SK-N-SH (cell line): Measurements from ENCODE around the gene KRTAP2-3.

ENCODE experiments used
- EP300 ChIP-seq, 2 experiments: IDR thresholded peaks; 2 replicates each; pipeline versions ENCODE4 v1.4.0 to v1.6.1; 2012; ENCODE audit warnings: borderline replicate concordance in 1 of 2, low read depth in 1 of 2, low read length in 1 of 2
- FOXM1 ChIP-seq: IDR thresholded peaks from 2 replicates; pipeline ENCODE4 v1.4.0; 2012; ENCODE audit warnings: low read depth, mild to moderate bottlenecking
- MXI1 ChIP-seq: IDR thresholded peaks from 2 replicates; pipeline ENCODE4 v1.6.1; 2012; ENCODE audit warnings: mild to moderate bottlenecking, low read depth, low read length, improper control_type of control experiment
- RAD21 ChIP-seq: IDR thresholded peaks from 2 replicates; pipeline ENCODE4 v1.6.1; 2012; ENCODE audit warnings: mild to moderate bottlenecking, low read length
- RCOR1 ChIP-seq: fragments of 150-350 bp; IDR thresholded peaks from 2 replicates; pipeline ENCODE4 v1.6.1; 2017; ENCODE audit warnings: antibody characterized with exemption, low read length
- SIN3A ChIP-seq: IDR thresholded peaks from 2 replicates; pipeline ENCODE4 v1.6.1; 2012; ENCODE audit warnings: low read depth, mild to moderate bottlenecking, low read length, moderate library complexity, borderline replicate concordance
- TAF1 ChIP-seq: IDR thresholded peaks from 2 replicates; pipeline ENCODE4 v1.6.1; 2012; ENCODE audit warnings: low read depth, mild to moderate bottlenecking, low read length, moderate library complexity, borderline replicate concordance
- TF ChIP-seq, protein P1 (sequence below): fragments of 200-600 bp; sonication (generic); IDR thresholded peaks from 2 replicates; pipeline ENCODE4 v1.6.1; 2017; ENCODE audit warnings: antibody characterized with exemption, mild to moderate bottlenecking, moderate library complexity
- TF ChIP-seq, protein P2 (sequence below): IDR thresholded peaks from 2 replicates; pipeline ENCODE4 v1.4.0; 2012; ENCODE audit warnings: low read depth, borderline replicate concordance

DNA sequence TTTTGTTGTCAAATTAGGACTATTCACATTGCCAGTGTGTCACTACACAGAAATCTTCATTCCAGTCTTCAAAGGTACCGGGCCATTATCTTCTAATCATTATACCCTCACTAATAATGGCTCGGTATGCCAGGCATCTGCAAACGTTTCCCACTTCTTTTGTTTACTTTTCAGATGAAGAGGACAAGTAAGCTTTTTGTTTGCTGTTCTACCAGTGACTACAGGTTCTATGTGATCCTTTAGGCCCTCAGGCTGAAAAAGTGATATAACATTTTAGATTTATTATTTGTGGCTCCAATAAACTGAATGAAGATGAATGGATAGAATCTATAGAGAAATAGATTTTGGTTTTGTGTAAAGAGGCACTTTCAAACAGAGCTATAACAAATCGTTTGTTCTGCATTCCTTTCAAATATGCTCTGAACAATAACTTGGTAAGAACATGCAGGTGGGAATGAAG is 50.6 kb downstream of the KRTAP2-3 start:
- TF ChIP-seq, protein P1, sequence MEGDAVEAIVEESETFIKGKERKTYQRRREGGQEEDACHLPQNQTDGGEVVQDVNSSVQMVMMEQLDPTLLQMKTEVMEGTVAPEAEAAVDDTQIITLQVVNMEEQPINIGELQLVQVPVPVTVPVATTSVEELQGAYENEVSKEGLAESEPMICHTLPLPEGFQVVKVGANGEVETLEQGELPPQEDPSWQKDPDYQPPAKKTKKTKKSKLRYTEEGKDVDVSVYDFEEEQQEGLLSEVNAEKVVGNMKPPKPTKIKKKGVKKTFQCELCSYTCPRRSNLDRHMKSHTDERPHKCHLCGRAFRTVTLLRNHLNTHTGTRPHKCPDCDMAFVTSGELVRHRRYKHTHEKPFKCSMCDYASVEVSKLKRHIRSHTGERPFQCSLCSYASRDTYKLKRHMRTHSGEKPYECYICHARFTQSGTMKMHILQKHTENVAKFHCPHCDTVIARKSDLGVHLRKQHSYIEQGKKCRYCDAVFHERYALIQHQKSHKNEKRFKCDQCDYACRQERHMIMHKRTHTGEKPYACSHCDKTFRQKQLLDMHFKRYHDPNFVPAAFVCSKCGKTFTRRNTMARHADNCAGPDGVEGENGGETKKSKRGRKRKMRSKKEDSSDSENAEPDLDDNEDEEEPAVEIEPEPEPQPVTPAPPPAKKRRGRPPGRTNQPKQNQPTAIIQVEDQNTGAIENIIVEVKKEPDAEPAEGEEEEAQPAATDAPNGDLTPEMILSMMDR, result no peak
- TF ChIP-seq SIN3A (no peak), MXI1 (no peak), EP300 (IDR thresholded peaks at IDR 0.05; ENCODE audit: borderline replicate concordance in 1 of 2, low read depth in 1 of 2, low read length in 1 of 2) (no peak), FOXM1 (no peak), RCOR1 (no peak), TAF1 (no peak), RAD21 (no peak)
- TF ChIP-seq, protein P2, sequence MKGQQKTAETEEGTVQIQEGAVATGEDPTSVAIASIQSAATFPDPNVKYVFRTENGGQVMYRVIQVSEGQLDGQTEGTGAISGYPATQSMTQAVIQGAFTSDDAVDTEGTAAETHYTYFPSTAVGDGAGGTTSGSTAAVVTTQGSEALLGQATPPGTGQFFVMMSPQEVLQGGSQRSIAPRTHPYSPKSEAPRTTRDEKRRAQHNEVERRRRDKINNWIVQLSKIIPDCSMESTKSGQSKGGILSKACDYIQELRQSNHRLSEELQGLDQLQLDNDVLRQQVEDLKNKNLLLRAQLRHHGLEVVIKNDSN, result no peak
